Vagina (tissue), 2 donors: ENCODE measurements around the gene RASAL2.

Experiments used
- POLR2A ChIP-seq, 2 donors: fragments of 450-650 bp; IDR thresholded peaks; one replicate each; pipeline ENCODE4 v1.6.1; 2017; ENCODE audit warnings: antibody characterized with exemption in 2 of 2, mild to moderate bottlenecking in 2 of 2, moderate library complexity in 2 of 2
- POLR2AphosphoS5 ChIP-seq, 2 donors: sonication (generic); formaldehyde crosslinking; IDR thresholded peaks; one replicate each; pipeline ENCODE4 v1.9.0; 2017; ENCODE audit warnings: antibody characterized with exemption in 2 of 2, mild to moderate bottlenecking in 2 of 2, low read depth in 1 of 2; ENCODE audit not compliant: insufficient read depth in 1 of 2
- TF ChIP-seq, protein P1 (sequence below), 3 experiments: fragments of 450-650 bp in 2 of 3; fragments of 200-600 bp in 1 of 3; sonication (generic) in 1 of 3; IDR thresholded peaks; one replicate each; pipeline ENCODE4 v1.5.1; 2017 to 2019; ENCODE audit warnings: antibody characterized with exemption in 3 of 3, mild to moderate bottlenecking in 2 of 3, moderate library complexity in 2 of 3

DNA sequence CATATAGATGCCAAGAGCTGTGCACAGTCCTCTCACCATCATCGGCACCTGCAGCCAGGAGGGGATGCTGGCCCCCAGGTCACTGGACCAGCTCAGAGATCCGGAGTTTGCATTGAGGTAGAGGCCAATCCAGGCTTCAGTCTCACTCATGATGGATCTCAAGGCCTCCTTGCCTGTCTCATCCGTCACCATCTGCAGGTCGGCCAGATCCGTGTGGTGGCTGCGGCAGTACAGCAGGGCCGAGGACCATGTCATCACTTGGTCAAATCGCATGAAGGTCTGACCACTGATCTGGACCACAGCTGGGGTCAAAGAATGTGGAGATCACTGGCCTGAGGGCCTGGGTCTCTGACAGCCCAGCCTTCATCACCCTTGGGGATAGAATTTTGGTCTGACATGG is 396.2 kb downstream of the RASAL2 start:
- TF ChIP-seq POLR2AphosphoS5 (IDR thresholded peaks at IDR 0.05; ENCODE audit: insufficient read depth in 1 of 2, low read depth in 1 of 2) (no peak), POLR2A (IDR thresholded peaks at IDR 0.05) (no peak)
- TF ChIP-seq, protein P1, sequence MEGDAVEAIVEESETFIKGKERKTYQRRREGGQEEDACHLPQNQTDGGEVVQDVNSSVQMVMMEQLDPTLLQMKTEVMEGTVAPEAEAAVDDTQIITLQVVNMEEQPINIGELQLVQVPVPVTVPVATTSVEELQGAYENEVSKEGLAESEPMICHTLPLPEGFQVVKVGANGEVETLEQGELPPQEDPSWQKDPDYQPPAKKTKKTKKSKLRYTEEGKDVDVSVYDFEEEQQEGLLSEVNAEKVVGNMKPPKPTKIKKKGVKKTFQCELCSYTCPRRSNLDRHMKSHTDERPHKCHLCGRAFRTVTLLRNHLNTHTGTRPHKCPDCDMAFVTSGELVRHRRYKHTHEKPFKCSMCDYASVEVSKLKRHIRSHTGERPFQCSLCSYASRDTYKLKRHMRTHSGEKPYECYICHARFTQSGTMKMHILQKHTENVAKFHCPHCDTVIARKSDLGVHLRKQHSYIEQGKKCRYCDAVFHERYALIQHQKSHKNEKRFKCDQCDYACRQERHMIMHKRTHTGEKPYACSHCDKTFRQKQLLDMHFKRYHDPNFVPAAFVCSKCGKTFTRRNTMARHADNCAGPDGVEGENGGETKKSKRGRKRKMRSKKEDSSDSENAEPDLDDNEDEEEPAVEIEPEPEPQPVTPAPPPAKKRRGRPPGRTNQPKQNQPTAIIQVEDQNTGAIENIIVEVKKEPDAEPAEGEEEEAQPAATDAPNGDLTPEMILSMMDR (IDR thresholded peaks at IDR 0.05), result no peak
